CD4-positive, CD25-positive, alpha-beta regulatory T cell (primary cell): ENCODE measurements around the gene STK4. TPM values are rescaled to one million over a fixed set of nuclear protein-coding genes. Genes with fewer than 3 reads are reported as not detected.

Source experiments
- ATAC-seq, 2 donors: fragments of 150-1000 bp; cut with Tn5 transposase; one replicate each; pipeline ENCODE4 v1.10.0; 2021; ENCODE audit warnings: low read depth in 2 of 2, moderate number of reproducible peaks in 2 of 2, moderate library complexity in 1 of 2
- DNase-seq, 3 donors: peaks; one replicate each; pipeline versions ENCODE4 v3.0.0 to v3.0.0-alpha.2; 2012 to 2022; ENCODE audit warnings: mixed read lengths in 1 of 3
- H3K27ac ChIP-seq: one replicate; pipeline ENCODE4 v1.7.0; 2013; ENCODE audit warnings: mild to moderate bottlenecking, low read length; ENCODE audit not compliant: insufficient read depth, poor library complexity, severe bottlenecking
- H3K27me3 ChIP-seq: one replicate; pipeline ENCODE4 v1.7.0; 2013; ENCODE audit warnings: low read length; ENCODE audit not compliant: control insufficient read depth, insufficient read depth
- H3K36me3 ChIP-seq: one replicate; pipeline ENCODE4 v1.7.0; 2013; ENCODE audit warnings: mild to moderate bottlenecking, low read length, moderate library complexity; ENCODE audit not compliant: control insufficient read depth, insufficient read depth
- H3K4me1 ChIP-seq: 2 replicates; pipeline ENCODE4 v1.7.0; 2013; ENCODE audit warnings: mild to moderate bottlenecking, low read length; ENCODE audit not compliant: insufficient read depth, control insufficient read depth, poor library complexity, severe bottlenecking
- H3K4me3 ChIP-seq: one replicate; pipeline ENCODE4 v1.7.0; 2013; ENCODE audit warnings: low read depth, mild to moderate bottlenecking, low read length, moderate library complexity
- H3K9me3 ChIP-seq, 2 experiments: 1 replicate in 1 of 2; 2 replicates in 1 of 2; pipeline ENCODE4 v1.7.0; 2013; ENCODE audit warnings: low read length in 2 of 2, mild to moderate bottlenecking in 1 of 2, moderate library complexity in 1 of 2; ENCODE audit not compliant: control insufficient read depth in 2 of 2
- H3K27ac Mint-ChIP-seq, 3 donors: one replicate each; pipeline ENCODE4 v1.8.0; 2020 to 2022; ENCODE audit warnings: mild to moderate bottlenecking in 3 of 3, mixed read lengths in 3 of 3, moderate library complexity in 2 of 3
- H3K27me3 Mint-ChIP-seq: one replicate; pipeline ENCODE4 v1.8.0; 2022; ENCODE audit warnings: mild to moderate bottlenecking, mixed read lengths
- H3K36me3 Mint-ChIP-seq: one replicate; pipeline ENCODE4 v1.8.0; 2020; ENCODE audit warnings: mixed read lengths
- H3K4me1 Mint-ChIP-seq, 4 donors: one replicate each; pipeline ENCODE4 v1.8.0; 2020 to 2022; ENCODE audit warnings: mixed read lengths in 4 of 4, mild to moderate bottlenecking in 1 of 4
- H3K4me3 Mint-ChIP-seq, 4 donors: one replicate each; pipeline ENCODE4 v1.8.0; 2020 to 2022; ENCODE audit warnings: mild to moderate bottlenecking in 4 of 4, mixed read lengths in 4 of 4, moderate library complexity in 3 of 4
- H3K9me3 Mint-ChIP-seq, 7 donors: one replicate each; pipeline ENCODE4 v1.8.0; 2020 to 2022; ENCODE audit warnings: mixed read lengths in 7 of 7, mild to moderate bottlenecking in 3 of 7, moderate library complexity in 2 of 7
- polyA plus RNA-seq, 4 donors: library from polyadenylated mRNA; unstranded; fragments of 300-500 nt; fragmentation: Illumina TruSeq; gene quantifications; one replicate each; pipeline ENCODE4 v1.2.3, GENCODE V29; 2021
- total RNA-seq: library from RNA; stranded (reverse); gene quantifications from one replicate; pipeline ENCODE4 v1.2.3, GENCODE V29; 2022

Gene STK4
- total and polyA plus RNA-seq, 5 donors from 2014 or later = 211 to 375 (median 227) TPM

DNA sequence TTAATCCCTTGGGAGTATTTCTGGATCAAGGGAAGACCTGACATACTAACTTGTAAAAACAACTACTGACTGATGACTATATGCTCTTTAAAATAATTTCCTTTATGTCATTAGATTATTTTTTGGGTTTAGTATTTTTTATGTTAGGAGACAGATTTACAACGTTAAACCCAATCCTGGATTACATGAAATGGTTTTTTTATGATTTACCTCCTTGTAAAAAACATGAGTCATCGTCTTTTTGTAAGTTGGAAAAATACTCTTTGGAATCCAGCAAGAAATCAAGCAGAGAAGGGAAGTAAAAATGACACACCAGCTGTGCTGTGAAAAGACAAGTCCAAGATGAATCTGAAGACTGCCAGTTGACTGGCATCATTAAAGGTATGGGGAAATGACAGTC lies 6.7 kb downstream of the STK4 start:
- no peaks in the 10 kb centered on the region for H3K27me3 Mint-ChIP-seq
- Histone ChIP-seq H3K4me1 (peaks cover 60% of the 10 kb centered on the region), H3K27me3 (no peaks in the 10 kb centered on the region), H3K36me3 (peaks cover 53% of the 10 kb centered on the region), H3K27ac (peak overlapping the region; percentile 84), H3K9me3 (no peaks in the 10 kb centered on the region), H3K4me3 (peak overlapping the region; percentile 97)
- H3K4me3 Mint-ChIP-seq = peak overlapping the region; percentile 52 to 69 (median 67)
- H3K27ac Mint-ChIP-seq = peak overlapping the region; percentile 40 to 56 (median 51)
- ATAC-seq = no peak
- H3K36me3 Mint-ChIP-seq = peaks cover 64% of the 10 kb centered on the region
- DNase-seq = no peak
- H3K9me3 Mint-ChIP-seq = no peaks in the 10 kb centered on the region
- H3K4me1 Mint-ChIP-seq = peaks cover 59 to 83% (median 62%) of the 10 kb centered on the region in 4 donors

DNA sequence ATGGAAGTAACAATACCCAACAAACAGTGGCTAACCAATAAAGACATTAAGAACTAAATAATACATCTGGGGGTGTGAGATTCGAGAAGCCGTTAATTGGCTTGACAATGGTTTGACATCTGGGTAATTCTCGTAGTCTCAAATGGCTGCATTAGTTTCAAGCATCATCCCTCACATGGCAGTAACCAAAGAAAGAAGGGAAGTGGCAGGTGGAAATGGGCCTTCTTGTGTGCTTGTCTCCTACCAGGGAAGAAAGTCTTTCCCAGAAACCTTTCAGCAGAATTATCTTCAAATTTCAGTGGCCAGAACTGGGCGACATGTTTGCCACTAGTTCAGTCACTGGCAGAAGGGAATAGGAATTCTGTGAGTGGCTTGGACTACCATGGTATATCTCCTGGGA lies 10.4 kb downstream of the STK4 start:
- H3K27ac Mint-ChIP-seq = peak overlapping the region; percentile 94 to 99 (median 98)
- no peaks in the 10 kb centered on the region for H3K27me3 Mint-ChIP-seq

DNA sequence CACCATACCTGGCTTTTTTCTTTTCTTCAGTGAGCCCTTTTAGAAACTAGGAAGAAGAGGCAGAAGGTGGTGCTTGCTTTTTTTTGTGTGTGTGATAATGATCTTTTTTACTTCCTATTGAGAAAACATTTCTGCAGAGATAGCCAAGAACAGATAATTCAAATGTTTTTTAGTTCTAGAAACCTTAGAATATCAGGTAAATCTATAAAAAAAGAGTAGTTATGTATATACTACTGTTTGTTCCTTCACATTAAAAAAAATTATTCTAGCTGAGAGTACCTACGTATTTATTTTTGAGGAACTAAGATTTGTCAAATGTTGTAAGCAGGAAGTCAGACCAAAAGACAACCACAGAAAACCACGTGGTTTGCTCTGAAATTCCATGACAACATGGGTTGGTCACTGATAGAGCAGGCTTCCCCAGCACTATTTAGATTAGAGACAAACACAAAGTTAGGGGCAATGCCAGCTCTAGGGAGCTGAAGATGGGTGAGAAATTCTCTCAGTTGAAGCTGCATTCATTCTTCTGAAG lies 12.8 kb downstream of the STK4 start:
- ATAC-seq (peak; percentile 83 to 87), DNase-seq (peak; percentile 70 to 84 (median 78))
- Histone ChIP-seq H3K4me1 (peaks cover 78% of the 10 kb centered on the region), H3K9me3 (no peaks in the 10 kb centered on the region), H3K4me3 (peak overlapping the region; percentile 80), H3K27me3 (no peaks in the 10 kb centered on the region), H3K36me3 (peaks cover 68% of the 10 kb centered on the region), H3K27ac (peak overlapping the region; percentile 94)
- Mint-ChIP-seq H3K36me3 (peaks cover 57% of the 10 kb centered on the region), H3K27ac (peak overlapping the region; percentile 94 to 99 (median 98)), H3K4me3 (peak overlapping the region; percentile 70 to 92 (median 84)), H3K27me3 (no peaks in the 10 kb centered on the region), H3K9me3 (no peaks in the 10 kb centered on the region), H3K4me1 (peaks cover 59 to 93% (median 72%) of the 10 kb centered on the region in 4 donors)

More for the DNA sequence above, 10.4 kb downstream of the STK4 start:
- Histone ChIP-seq H3K4me3 (peak overlapping the region; percentile 21), H3K36me3 (peaks cover 70% of the 10 kb centered on the region), H3K9me3 (no peaks in the 10 kb centered on the region), H3K27ac (peak overlapping the region; percentile 94), H3K27me3 (no peaks in the 10 kb centered on the region), H3K4me1 (peaks cover 74% of the 10 kb centered on the region)
- no peaks in the 10 kb centered on the region for H3K9me3 Mint-ChIP-seq
- ATAC-seq (no peak), DNase-seq (no peak)
- peak overlapping the region in 2 of 4 donors; percentile 28 to 70 for H3K4me3 Mint-ChIP-seq
- H3K36me3 Mint-ChIP-seq = peaks cover 56% of the 10 kb centered on the region
- peaks cover 62 to 93% (median 68%) of the 10 kb centered on the region in 4 donors for H3K4me1 Mint-ChIP-seq

GRCh38 chr20:44981736-44982406 lies 15.6 kb downstream of the STK4 start:
- peaks cover 67% of the 10 kb centered on the region for H3K36me3 ChIP-seq
- DNase-seq (no peak), ATAC-seq (no peak)
- Mint-ChIP-seq H3K4me3 (peak overlapping the region in 1 of 4 donors; percentile 63), H3K4me1 (peaks cover 51 to 90% (median 67%) of the 10 kb centered on the region in 4 donors), H3K9me3 (no peaks in the 10 kb centered on the region), H3K36me3 (peaks cover 44% of the 10 kb centered on the region), H3K27ac (peak overlapping the region; percentile 79 to 99 (median 98)), H3K27me3 (no peaks in the 10 kb centered on the region)
- H3K27me3 ChIP-seq = no peaks in the 10 kb centered on the region
- H3K4me1 ChIP-seq = peaks cover 86% of the 10 kb centered on the region
- no peak overlapping the region for H3K4me3 ChIP-seq
- H3K27ac ChIP-seq = peak overlapping the region; percentile 94
- H3K9me3 ChIP-seq = no peaks in the 10 kb centered on the region

DNA sequence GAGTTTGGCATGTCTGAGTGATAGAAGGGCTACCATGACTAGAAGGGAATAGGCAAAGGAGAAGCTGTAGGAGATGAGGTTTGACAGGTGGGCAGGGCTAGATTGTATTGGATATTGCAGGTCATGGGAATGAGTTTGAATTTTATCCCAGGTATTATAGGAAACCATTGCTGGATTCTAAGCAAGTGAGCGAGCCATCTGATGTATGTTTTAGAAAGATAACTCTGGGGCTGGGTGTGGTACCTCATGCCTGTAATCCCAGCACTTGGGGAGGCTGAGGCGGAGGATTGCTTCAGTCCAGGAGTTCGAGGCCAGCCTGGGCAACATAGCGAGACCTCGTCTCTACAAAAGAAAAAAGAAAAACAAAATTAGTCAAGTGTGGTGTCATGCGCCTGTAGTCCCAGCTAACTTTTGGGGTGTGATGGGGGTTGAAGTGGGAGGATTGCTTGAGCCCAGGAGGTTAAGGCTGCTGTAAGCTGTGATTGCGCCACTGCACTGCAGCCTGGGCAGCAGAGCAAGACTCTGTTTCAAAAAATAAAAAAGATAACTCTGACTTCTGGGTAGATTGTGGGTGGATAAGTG lies 16.9 kb downstream of the STK4 start:
- Histone ChIP-seq H3K27me3 (no peaks in the 10 kb centered on the region), H3K27ac (peak overlapping the region; percentile 94), H3K36me3 (peaks cover 79% of the 10 kb centered on the region), H3K4me3 (no peak overlapping the region), H3K4me1 (peaks cover 86% of the 10 kb centered on the region), H3K9me3 (no peaks in the 10 kb centered on the region)
- Mint-ChIP-seq H3K27me3 (no peaks in the 10 kb centered on the region), H3K4me3 (peak overlapping the region; percentile 7 to 88 (median 69)), H3K27ac (peak overlapping the region; percentile 59 to 99 (median 90)), H3K4me1 (peaks cover 40 to 89% (median 63%) of the 10 kb centered on the region in 4 donors), H3K36me3 (peaks cover 44% of the 10 kb centered on the region), H3K9me3 (no peaks in the 10 kb centered on the region)
- no peak for DNase-seq
- no peak for ATAC-seq

GRCh38 chr20:44988631-44989171 lies 22.4 kb downstream of the STK4 start:
- ATAC-seq (no peak), DNase-seq (no peak)
- Histone ChIP-seq H3K9me3 (no peaks in the 10 kb centered on the region), H3K36me3 (peaks cover 62% of the 10 kb centered on the region), H3K27me3 (no peaks in the 10 kb centered on the region), H3K27ac (peak overlapping the region; percentile 34), H3K4me3 (peak overlapping the region; percentile 92), H3K4me1 (peaks cover 75% of the 10 kb centered on the region)
- Mint-ChIP-seq H3K4me3 (peak overlapping the region; percentile 45 to 92 (median 76)), H3K4me1 (peaks cover 49 to 88% (median 64%) of the 10 kb centered on the region in 4 donors), H3K27ac (peak overlapping the region; percentile 2 to 84 (median 58)), H3K27me3 (no peaks in the 10 kb centered on the region), H3K9me3 (no peaks in the 10 kb centered on the region), H3K36me3 (peaks cover 32% of the 10 kb centered on the region)

GRCh38 chr20:44990425-44990824 lies 24.1 kb downstream of the STK4 start:
- Histone ChIP-seq H3K27ac (peak overlapping the region; percentile 75), H3K27me3 (no peaks in the 10 kb centered on the region), H3K4me1 (peaks cover 82% of the 10 kb centered on the region), H3K4me3 (peak overlapping the region; percentile 92), H3K36me3 (peaks cover 53% of the 10 kb centered on the region), H3K9me3 (no peaks in the 10 kb centered on the region)
- Mint-ChIP-seq H3K27ac (peak overlapping the region; percentile 84 to 97 (median 90)), H3K36me3 (peaks cover 36% of the 10 kb centered on the region), H3K4me3 (peak overlapping the region; percentile 80 to 92 (median 84)), H3K27me3 (no peaks in the 10 kb centered on the region), H3K9me3 (no peaks in the 10 kb centered on the region), H3K4me1 (peaks cover 50 to 88% (median 70%) of the 10 kb centered on the region in 4 donors)
- ATAC-seq (peak; percentile 24 to 38), DNase-seq (peak in 1 of 3 donors; percentile 48)
